ENCODE measurements around the gene SEC11C.

- no peak for TF ChIP-seq POLR2AphosphoS5 (IDR thresholded peaks at IDR 0.05)
- TF ChIP-seq, protein P1, sequence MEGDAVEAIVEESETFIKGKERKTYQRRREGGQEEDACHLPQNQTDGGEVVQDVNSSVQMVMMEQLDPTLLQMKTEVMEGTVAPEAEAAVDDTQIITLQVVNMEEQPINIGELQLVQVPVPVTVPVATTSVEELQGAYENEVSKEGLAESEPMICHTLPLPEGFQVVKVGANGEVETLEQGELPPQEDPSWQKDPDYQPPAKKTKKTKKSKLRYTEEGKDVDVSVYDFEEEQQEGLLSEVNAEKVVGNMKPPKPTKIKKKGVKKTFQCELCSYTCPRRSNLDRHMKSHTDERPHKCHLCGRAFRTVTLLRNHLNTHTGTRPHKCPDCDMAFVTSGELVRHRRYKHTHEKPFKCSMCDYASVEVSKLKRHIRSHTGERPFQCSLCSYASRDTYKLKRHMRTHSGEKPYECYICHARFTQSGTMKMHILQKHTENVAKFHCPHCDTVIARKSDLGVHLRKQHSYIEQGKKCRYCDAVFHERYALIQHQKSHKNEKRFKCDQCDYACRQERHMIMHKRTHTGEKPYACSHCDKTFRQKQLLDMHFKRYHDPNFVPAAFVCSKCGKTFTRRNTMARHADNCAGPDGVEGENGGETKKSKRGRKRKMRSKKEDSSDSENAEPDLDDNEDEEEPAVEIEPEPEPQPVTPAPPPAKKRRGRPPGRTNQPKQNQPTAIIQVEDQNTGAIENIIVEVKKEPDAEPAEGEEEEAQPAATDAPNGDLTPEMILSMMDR (IDR thresholded peaks at IDR 0.05), result no peak
These were observed 10.6 kb downstream of the SEC11C start for GRCh38 chr18:59150236-59150635.
